Stimulated activated CD4-positive, alpha-beta T cell treated with anti-CD3 and anti-CD28 coated beads, TNF-alpha, amount 100 ng/mL, for 48 hours (primary cell): ENCODE measurements around the gene PZP.

Source experiments
- DNase-seq, 3 donors: peaks; one replicate each; pipeline ENCODE4 v3.0.0-alpha.2; 2020; ENCODE audit warnings: low read depth in 3 of 3

Gene PZP

DNA sequence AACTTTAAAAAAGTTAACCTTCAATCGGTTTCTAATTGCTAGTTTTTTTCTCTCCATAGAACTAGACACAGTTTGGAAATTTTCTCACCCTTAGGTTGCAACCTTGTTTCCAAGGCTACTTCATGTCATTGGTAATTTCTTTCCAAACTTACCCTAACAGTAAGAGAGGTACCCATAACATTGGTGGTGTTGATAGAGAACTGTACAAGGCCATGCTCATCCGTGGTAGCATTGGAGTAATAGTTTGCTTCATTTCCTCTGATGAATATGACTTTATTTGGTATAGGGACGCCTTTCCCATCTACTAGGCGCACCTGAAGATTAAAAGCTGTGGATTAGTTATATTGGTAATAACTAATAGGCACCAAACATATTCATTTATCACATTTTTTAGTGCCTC lies 104.1 kb downstream of the PZP start:
- no peak for DNase-seq

DNA sequence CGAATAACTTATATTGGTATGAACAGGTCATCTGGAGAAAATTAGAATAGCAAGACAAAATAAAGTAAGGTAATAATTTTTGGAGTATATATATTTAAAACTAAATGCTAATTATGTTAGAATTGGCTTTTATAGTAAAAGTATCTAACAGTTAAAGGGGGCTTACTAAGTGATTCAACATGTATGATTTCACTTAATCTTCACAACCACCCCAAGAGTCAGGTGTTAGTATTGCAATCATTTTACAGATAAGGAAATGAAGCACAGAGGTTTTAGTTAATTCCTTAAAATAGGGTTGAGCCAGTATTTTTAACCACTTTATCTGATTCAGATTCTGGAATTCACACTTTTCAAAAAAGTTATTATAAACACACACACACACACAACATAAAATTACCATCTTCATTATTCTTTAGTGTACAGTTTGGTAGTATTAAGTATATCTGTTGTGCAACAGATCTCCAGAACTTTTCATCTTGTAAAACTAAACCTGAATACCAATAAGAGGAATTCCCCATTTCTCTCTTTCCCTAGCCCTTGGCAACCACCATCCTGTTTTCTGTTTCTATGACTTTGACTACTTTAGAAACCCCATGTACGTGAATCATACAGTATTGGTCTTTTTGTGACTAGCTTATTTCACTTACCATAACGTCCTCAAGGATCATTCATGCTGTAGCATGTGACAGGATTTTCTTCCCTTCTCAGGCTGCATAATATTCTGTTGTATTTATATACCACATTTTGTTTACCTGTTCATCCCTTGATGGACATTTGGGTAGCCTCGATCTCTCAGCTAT lies 104.9 kb downstream of the PZP start:
- no peak for DNase-seq

DNA sequence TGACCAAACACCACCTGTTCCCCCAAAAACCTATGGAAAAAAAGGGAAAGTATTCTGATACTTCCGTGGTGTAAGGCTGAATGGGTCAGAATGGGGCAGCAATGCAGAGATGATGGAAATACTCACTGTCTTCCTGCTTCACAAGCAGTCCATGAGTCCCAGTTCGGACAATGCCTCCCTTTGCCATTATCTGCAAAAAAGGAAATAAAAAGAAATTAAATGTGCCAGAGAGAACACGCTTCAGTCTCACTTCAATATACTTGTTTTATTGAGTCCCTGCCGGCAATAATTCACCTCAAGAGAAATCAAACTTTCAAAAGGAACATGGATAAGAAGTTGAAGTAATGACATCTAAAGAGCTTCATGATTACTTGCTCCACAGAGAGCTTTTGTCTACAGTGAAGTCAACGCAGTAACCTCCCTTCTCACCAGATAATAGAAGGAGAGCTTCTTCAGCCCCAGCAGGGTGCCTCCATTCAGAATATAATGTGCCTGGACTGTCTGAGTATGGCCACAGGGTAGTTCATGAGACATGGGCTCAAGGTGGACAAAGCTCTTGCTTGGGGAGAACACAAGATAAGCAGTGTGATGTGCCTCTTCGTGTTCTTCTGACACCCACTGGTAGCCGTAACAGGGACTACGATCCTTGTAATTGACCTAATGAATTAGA lies 107.0 kb downstream of the PZP start:
- DNase-seq = no peak

DNA sequence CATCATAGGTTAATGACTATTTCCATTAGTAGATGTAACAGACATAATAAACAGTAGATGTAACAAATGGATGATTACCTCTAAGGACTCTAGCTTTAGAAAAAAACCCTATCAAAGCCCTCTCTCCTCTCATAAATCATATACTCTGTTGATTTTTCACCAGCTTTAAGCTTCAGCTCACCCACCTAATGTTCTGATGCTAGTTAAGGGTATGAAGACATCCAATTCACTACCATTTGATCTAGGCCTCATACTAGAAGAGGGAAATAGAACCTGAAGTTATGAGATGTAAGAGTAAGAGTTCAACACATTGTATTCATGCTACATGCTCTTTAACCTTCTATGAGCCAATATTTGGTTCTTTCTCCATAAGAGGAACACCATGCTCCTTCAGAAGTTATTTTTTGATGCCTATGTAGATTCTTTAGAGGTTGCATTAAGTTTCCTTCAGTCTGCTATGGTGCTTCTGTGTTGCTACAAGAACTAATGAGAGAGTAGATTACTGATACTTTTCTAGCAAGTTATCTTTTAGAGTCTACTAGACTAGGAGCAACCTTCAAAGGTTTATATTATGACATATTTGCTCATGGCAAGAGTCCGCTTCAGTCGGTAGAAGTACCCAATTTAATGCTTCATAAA lies 108.5 kb downstream of the PZP start:
- no peak for DNase-seq
